A673 (cell line): ENCODE data around the gene PCDHA11.

Experiments used
- CTCF ChIP-seq: fragments of 300-800, 200-600 bp; sonication (generic); conservative IDR thresholded peaks from 2 replicates; pipeline ENCODE4 v1.5.1; 2017; ENCODE audit warnings: low read depth, mild to moderate bottlenecking, antibody characterized with exemption, low read length, moderate library complexity, mixed read lengths
- EZH2 ChIP-seq: fragments of 200-600 bp; sonication (generic); IDR thresholded peaks from 2 replicates; pipeline ENCODE4 v1.6.1; 2017; ENCODE audit warnings: borderline replicate concordance, low read depth, mild to moderate bottlenecking, mixed read lengths, antibody characterized with exemption, low read length; ENCODE audit not compliant: poor library complexity, severe bottlenecking

GRCh38 chr5:140862441-140863295 is 6.1 kb upstream of the PCDHA11 start:
- TF ChIP-seq CTCF (no peak), EZH2 (no peak)
